Ascending aorta (tissue), 2 donors: Measurements from ENCODE around the gene BICRAL. TPM values are rescaled to one million over a fixed set of nuclear protein-coding genes. Genes with fewer than 3 reads are reported as not detected.

Source experiments
- DNase-seq, 2 donors: peaks; one replicate each; pipeline ENCODE4 v3.0.0-alpha.2; 2019; ENCODE audit warnings: low spot score in 2 of 2
- H3K27ac ChIP-seq, 2 donors: fragments of 200-600 bp; sonication (generic); one replicate each; pipeline ENCODE4 v1.5.1; 2016 to 2017; ENCODE audit warnings: mild to moderate bottlenecking in 1 of 2
- H3K27me3 ChIP-seq: fragments of 200-600 bp; sonication (generic); one replicate; pipeline ENCODE4 v1.5.1; 2017
- H3K36me3 ChIP-seq, 2 donors: fragments of 200-600 bp; sonication (generic); one replicate each; pipeline ENCODE4 v1.5.1; 2016
- H3K4me1 ChIP-seq, 2 donors: fragments of 200-600 bp; sonication (generic); one replicate each; pipeline ENCODE4 v1.5.1; 2016 to 2017; ENCODE audit warnings: mild to moderate bottlenecking in 1 of 2
- H3K4me3 ChIP-seq, 2 donors: fragments of 200-600 bp; sonication (generic); one replicate each; pipeline ENCODE4 v1.5.1; 2016 to 2017; ENCODE audit warnings: mild to moderate bottlenecking in 1 of 2
- H3K9me3 ChIP-seq, 2 donors: fragments of 200-600 bp; sonication (generic); one replicate each; pipeline ENCODE4 v1.5.1; 2016
- intact Hi-C: fragments of 100-400 bp; cut with DNase I; formaldehyde crosslinking; loops from one replicate; pipeline ENCODE4 v1.15.1; 2023
- total RNA-seq: library from RNA; depleted of rRNA; stranded (reverse); fragments of >200 nt; gene quantifications from one replicate; pipeline ENCODE4 v1.1.0, GENCODE V29; 2016
- TF ChIP-seq, protein P1 (sequence below), 3 experiments: fragments of 200-600 bp in 2 of 3; fragments of 450-650 bp in 1 of 3; sonication (generic) in 2 of 3; IDR thresholded peaks; one replicate each; pipeline ENCODE4 v1.5.1; 2016 to 2019; ENCODE audit warnings: antibody characterized with exemption in 3 of 3, mild to moderate bottlenecking in 1 of 3, moderate library complexity in 1 of 3

BICRAL gene
- total RNA-seq, 1 donor from 2014 or later = 9.7 TPM

GRCh38 chr6:42846505-42846904 lies 64.7 kb downstream of the BICRAL start:
- Histone ChIP-seq H3K36me3 (peaks cover 4% of the 10 kb centered on the region in 2 donors), H3K4me3 (no peak overlapping the region), H3K4me1 (no peaks in the 10 kb centered on the region), H3K9me3 (no peaks in the 10 kb centered on the region), H3K27me3 (no peaks in the 10 kb centered on the region), H3K27ac (no peak overlapping the region)
- no peak for DNase-seq
- TF ChIP-seq, protein P1, sequence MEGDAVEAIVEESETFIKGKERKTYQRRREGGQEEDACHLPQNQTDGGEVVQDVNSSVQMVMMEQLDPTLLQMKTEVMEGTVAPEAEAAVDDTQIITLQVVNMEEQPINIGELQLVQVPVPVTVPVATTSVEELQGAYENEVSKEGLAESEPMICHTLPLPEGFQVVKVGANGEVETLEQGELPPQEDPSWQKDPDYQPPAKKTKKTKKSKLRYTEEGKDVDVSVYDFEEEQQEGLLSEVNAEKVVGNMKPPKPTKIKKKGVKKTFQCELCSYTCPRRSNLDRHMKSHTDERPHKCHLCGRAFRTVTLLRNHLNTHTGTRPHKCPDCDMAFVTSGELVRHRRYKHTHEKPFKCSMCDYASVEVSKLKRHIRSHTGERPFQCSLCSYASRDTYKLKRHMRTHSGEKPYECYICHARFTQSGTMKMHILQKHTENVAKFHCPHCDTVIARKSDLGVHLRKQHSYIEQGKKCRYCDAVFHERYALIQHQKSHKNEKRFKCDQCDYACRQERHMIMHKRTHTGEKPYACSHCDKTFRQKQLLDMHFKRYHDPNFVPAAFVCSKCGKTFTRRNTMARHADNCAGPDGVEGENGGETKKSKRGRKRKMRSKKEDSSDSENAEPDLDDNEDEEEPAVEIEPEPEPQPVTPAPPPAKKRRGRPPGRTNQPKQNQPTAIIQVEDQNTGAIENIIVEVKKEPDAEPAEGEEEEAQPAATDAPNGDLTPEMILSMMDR (IDR thresholded peaks at IDR 0.05) = no peak
- intact Hi-C loops = no loop called here

DNA sequence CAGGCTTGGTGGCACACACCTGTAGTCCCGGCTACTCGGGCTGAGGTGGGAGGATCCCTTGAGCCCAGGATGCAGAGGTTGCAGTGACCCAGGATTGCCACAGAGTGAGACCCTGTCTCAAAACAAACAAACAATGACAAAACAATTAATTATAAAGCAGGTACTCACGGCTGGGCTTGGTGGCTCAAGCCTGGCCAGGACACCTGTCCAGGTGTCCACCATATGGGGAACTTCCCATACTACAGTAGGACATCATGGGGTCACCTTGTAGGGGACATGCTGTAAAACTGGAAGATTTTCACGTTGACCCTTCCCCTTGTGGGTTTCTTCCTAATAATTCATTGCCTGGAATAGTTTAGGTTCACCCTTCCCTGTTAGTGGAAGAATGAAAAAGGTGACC lies 66.8 kb downstream of the BICRAL start:
- intact Hi-C loops = no loop called here
- no peak overlapping the region for H3K27ac ChIP-seq
- no peaks in the 10 kb centered on the region for H3K27me3 ChIP-seq
- no peak overlapping the region for H3K4me3 ChIP-seq
- no peaks in the 10 kb centered on the region for H3K4me1 ChIP-seq
- DNase-seq = no peak
- TF ChIP-seq, protein P1 (IDR thresholded peaks at IDR 0.05) = no peak
- H3K36me3 ChIP-seq = peaks cover 18 to 26% of the 10 kb centered on the region in 2 donors
- no peaks in the 10 kb centered on the region for H3K9me3 ChIP-seq

DNA sequence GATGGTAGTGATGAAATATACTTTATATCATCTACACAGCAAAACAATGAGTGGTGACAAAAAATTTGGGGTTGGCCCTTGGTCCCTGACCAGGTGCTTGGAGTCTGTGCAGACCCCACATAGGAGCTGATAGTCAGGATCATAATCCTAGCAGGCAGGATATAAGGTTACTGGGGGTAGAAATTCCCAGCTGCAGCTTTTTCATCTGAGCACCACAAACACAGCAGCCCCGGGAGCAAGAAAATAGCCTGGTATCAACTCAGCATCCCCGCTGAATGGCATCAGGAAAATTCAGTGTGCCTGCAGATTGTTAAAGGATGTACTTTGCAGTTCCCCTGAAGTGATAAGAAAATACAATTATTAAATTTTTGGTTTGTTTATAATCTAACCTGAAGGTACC lies 69.7 kb downstream of the BICRAL start:
- H3K4me1 ChIP-seq = no peaks in the 10 kb centered on the region
- H3K27ac ChIP-seq = no peak overlapping the region
- H3K9me3 ChIP-seq = no peaks in the 10 kb centered on the region
- intact Hi-C loops = no loop called here
- H3K27me3 ChIP-seq = no peaks in the 10 kb centered on the region
- peaks cover 38 to 49% of the 10 kb centered on the region in 2 donors for H3K36me3 ChIP-seq
- no peak for DNase-seq
- TF ChIP-seq, protein P1 (IDR thresholded peaks at IDR 0.05) = no peak
- H3K4me3 ChIP-seq = no peak overlapping the region

DNA sequence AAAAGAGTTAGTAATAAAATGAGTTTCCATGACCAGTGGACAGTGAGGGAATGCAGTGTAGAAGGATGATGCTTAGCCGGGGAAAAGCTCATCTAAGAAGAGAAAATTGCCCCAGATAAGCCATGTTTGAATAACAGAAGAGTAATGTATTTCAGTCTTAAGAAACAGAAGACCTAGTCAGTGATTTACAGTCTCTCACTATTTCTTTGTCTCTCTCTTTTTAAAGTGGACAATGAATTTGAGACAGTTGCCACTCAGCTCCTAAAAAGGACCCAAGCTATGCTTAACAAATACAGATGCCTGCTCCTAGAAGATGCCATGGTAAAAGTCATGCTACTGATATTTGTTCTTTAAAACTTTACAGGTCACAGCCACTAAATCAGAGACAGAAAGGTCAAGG lies 78.2 kb downstream of the BICRAL start:
- Histone ChIP-seq H3K4me1 (peaks cover 3 to 11% of the 10 kb centered on the region in 2 donors), H3K9me3 (no peaks in the 10 kb centered on the region), H3K36me3 (peaks cover 78 to 92% of the 10 kb centered on the region in 2 donors), H3K27ac (no peak overlapping the region), H3K27me3 (no peaks in the 10 kb centered on the region), H3K4me3 (no peak overlapping the region)
- DNase-seq = no peak
- TF ChIP-seq, protein P1 (IDR thresholded peaks at IDR 0.05) = no peak
- intact Hi-C loops = no loop called here

- Histone ChIP-seq H3K4me3 (no peak overlapping the region), H3K9me3 (no peaks in the 10 kb centered on the region), H3K4me1 (peaks cover 4 to 14% of the 10 kb centered on the region in 2 donors), H3K27ac (no peak overlapping the region), H3K27me3 (no peaks in the 10 kb centered on the region), H3K36me3 (peaks cover 76 to 92% of the 10 kb centered on the region in 2 donors)
- intact Hi-C loops = no loop called here
- TF ChIP-seq, protein P1 (IDR thresholded peaks at IDR 0.05) = no peak
- DNase-seq = no peak
These were observed 78.6 kb downstream of the BICRAL start for GRCh38 chr6:42860481-42860880.

DNA sequence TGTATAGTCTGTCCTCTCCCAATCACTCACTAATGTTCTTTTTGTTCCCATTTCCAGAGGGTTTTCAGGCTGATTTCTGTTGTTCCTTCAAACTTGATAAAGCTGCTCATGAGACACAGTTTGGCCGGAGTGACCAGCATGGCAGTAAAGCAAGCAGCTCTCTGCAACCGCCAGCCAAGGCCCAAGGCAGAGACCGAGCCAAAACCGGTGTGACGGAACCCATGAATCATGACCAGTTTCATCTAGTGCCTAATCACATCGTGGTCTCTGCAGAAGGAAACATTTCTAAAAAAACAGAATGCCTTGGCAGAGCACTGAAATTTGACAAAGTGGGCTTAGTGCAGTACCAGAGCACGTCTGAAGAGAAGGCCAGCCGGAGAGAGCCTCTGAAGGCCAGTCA lies 82.8 kb downstream of the BICRAL start:
- H3K27me3 ChIP-seq = no peaks in the 10 kb centered on the region
- H3K36me3 ChIP-seq = peaks cover 45 to 82% of the 10 kb centered on the region in 2 donors
- no peaks in the 10 kb centered on the region for H3K9me3 ChIP-seq
- peaks cover 4 to 14% of the 10 kb centered on the region in 2 donors for H3K4me1 ChIP-seq
- no peak overlapping the region for H3K4me3 ChIP-seq
- peak overlapping the region; percentile 76 to 83 for H3K27ac ChIP-seq
- TF ChIP-seq, protein P1 (IDR thresholded peaks at IDR 0.05) = no peak
- peak; percentile 36 to 83 for DNase-seq
- intact Hi-C loops = no loop called here
